Daoy (cell line): ENCODE measurements around the gene BIRC2. TPM values are rescaled to one million over a fixed set of nuclear protein-coding genes. Genes with fewer than 3 reads are reported as not detected.

ENCODE experiments used
- DNase-seq: peaks from one replicate; pipeline ENCODE4 v3.0.0-alpha.2; 2015; ENCODE audit warnings: low read depth
- total RNA-seq: library from RNA; depleted of rRNA; stranded (reverse); fragments of >200 nt; shearing (Covaris generic); gene quantifications from 2 replicates; pipeline ENCODE4 v1.2.3, GENCODE V29; 2014

The BIRC2 gene
- total RNA-seq, 1 experiment from 2014 or later = 73.1 TPM

DNA sequence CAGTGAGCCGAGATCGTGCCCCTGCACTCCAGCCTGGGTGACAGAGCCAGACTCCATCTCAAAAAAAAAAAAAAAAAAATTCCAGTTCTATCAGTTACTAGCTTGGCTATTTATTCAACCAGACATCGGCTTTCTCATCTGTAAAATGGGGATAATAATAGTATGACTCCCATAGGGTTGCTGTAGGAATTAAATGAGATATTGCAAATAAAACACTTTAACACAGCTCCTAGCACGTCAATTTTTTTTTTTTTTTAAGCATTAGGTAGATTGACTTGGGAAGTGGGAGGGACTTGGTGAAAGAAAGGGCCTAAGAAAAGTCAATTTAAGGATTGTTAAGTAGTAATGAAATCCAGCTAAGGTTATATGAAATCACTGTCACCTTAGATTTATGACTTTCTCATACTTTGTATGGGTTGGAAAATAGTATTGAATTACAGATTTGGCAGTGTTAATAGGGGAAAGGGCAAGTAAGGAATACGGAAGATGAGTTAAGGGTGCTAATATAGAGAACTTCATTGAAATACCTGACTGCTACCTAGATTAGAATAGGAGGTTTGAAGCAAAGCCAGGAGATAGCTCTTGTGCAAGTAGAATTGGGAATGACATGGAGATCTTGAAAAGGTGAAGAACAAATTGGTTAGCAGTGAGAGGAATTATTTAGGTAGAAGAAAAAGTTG lies 28.8 kb downstream of the BIRC2 start:
- no peak for DNase-seq

DNA sequence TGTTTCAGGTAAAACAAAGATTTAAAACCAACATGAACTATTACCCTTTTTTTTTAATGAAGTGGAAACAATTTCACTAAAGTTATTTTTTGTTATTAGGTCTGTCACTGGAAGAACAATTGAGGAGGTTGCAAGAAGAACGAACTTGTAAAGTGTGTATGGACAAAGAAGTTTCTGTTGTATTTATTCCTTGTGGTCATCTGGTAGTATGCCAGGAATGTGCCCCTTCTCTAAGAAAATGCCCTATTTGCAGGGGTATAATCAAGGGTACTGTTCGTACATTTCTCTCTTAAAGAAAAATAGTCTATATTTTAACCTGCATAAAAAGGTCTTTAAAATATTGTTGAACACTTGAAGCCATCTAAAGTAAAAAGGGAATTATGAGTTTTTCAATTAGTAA lies 30.9 kb downstream of the BIRC2 start:
- no peak for DNase-seq

DNA sequence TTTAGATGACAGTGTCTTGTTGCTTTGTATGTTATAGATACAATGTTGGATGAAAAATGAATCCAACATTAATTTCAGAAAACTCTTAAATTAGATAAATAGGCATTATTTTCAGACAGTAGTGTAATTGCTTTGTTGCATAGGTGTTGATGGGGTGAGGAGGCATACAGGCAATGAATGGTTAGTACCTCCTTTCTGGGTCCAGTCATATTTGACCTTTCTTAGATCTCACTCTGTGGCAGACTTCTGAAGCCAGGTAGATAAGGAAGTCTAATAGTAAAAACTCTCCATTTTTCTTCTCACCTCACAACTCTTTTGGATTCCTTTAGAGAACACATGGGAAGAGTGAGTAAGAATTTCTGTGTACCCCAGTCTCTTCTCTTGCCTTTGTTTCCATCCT lies 31.8 kb downstream of the BIRC2 start:
- DNase-seq = no peak

DNA sequence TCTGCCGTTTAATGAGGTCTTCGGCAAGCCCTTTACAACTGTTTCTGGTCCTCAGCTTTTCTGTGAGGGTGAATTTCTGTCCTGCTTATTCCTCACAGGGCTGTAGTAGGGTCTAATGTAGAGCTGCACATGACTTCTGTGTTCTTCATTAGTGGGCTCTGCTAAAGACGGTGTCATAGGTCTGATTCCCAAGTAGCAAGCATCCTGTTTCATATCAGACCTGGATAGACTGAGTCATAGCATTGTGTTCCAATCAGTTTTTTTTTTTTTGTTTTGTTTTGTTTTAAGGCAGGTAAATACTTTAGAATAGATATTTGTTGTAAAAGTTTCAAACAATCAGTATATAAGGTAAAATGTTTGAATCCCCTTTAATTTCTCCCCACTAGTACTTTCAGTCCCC lies 35.4 kb downstream of the BIRC2 start:
- DNase-seq = no peak

DNA sequence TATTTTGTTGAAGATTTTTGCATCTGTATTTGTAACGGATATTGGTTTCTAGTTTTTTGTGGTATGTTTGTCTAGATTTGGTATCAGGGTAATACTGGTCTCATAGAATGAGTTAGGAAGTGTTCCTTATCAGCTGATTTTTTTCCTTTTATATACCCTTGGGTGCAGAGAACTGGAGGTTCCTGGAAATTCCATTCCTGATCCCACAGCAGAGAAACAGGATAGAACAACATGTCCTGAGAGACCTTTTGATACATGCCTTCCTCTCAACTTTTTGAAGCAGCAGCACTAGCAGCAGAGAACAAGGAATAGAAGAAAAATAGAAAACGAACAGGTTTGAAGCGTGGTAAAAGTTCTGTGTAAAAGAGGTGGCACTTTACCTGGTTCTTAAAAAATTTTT lies 36.8 kb downstream of the BIRC2 start:
- no peak for DNase-seq

DNA sequence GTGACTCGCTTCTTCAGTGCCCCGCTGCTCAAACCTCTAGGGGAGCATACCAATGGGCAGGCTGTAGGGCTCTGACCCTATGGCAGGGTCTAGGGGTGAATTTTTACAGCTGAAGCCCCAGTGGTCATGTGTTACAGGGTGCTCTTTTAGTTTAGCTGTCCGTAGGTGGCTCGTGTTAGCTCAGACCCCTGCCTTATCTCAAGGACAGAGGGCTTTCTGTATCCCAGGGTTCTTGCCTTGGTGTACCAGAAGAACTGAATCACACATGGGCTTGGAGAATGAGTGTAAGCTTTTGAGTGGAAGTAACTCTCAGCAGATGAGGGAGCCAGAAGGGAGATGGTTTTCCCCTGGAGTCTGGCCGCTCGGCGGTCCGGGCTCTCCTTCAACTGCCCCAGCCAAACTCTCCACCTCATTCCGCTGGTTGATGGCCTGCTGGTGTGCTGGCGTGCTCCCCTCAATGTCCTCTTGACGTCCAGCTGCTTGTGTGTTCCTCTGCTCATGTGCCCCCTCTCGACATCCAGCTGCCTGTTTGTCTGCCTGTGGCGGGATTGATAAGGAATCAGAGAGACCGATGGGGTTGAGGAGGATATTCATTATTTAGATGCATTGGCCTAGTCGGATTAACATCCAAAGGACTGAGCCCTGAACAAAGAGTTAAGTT lies 37.5 kb downstream of the BIRC2 start:
- DNase-seq = no peak

DNA sequence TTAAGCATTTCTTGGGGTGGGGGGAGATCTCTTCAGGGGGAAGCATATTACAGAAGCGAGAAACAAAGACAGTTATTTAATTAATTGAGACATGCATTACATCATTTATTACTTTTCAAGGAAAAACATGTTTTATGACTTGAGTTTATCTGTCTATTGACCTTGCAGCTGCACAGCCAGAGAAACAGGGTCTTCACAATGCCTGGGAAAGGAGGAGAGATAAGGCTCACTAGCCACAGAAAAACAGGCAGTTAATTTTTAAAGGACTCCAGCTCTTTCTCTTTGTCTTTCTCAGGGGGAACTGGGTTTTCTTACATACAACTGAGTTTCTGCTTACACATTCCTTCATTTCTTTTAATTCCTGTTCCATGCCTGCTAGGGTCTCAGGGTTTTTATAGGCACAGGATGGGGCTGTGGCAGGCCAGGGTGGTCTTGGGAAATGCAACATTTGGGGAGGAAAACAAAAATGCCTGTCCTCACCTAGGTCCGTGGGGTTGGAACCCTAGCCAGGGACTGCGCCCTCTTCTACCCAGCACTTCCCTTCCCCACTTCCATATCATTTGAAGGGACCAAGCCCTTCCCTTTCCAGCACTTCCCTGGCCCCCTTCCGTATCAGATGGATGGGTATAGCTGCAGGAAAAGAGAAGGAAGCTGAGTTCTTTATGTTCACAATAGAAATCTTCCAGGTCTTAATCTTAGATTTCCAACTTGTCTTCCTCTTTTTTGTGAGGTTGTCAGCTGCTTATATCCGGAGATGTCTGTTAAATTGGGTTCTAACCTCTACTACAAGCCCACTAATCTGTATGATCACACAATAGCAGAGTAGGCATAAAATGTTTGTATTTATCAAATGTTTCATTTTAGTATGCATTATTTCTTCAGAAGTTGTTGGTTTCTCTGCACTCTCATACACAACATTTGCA lies 38.3 kb downstream of the BIRC2 start:
- no peak for DNase-seq

DNA sequence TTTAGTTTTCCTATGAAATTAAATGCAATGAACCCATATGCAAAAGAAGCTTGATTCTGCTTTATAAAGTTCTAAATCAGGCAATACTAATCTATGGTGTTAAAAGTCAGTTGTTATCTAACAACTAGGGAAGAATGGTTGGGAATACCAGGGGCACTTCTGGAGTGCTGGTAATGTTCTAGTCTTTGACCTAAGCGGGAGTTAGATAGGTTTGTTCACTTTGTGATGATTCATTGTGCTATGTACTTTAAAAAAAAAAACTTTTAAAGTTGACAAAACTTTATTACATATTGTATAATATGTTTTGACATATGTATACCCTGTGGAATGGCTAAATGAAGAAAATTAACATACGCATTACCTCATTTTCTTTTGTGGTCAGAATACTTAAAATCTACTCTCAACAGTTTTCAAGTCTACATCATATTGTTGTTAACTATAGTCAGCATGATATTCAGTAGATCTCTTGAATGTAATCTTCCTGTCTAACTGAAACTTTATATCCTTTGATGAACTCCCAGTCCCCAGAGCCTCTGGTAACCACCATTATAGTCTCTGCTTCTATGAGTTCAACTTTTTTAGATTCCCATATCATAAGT lies 39.2 kb downstream of the BIRC2 start:
- DNase-seq = no peak

DNA sequence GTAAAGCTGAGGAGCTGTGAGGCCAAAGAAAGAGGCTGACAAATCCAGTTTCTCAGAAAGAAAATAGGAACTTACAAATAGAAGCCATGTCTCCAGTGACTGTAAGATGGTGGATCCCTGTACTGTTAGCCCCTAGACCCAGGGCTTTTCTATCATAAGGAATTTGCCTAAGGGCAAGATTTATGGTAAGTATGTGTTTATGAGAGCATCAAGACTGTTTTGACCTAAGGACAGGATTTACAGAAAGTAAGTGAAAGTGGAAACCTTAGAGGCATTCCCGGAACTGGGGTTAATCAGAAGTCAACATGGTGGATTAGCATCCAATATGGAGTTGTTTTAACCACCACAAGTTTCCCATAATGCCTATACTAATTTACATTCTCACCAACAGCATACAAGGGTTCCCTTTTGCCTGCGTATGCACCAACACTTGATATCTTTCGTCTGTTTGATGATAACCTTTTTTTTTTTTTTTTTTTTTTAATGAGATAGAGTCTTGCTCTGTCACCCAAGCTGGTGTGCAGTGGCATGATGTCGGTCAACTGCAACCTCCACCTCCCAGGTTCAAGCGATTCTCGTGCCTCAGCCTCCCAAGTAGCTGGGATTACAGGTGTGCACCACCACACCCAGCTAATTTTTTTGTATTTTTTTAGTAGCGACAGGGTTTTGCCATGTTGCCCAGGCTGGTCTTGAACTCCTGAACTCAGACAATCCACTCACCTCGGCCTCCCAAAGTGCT lies 40.2 kb downstream of the BIRC2 start:
- no peak for DNase-seq

DNA sequence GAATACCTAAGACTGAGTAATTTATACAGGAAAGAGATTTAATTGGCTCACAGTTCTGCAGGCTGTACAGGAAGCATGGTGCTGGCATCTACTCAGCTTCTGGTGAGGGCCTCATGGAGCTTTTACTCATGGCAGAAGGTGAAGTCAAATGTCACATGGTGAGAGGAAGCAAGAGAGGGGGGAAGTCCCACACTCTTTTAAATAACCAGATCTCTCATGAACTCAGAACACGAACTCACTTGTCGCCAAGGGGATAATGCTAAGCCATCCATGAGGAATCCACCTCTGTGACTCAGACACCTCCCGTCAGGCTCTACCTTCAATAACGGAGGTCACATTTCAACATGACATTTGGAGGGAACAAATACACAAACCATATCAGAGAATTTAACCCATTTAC lies 42.2 kb downstream of the BIRC2 start:
- no peak for DNase-seq

DNA sequence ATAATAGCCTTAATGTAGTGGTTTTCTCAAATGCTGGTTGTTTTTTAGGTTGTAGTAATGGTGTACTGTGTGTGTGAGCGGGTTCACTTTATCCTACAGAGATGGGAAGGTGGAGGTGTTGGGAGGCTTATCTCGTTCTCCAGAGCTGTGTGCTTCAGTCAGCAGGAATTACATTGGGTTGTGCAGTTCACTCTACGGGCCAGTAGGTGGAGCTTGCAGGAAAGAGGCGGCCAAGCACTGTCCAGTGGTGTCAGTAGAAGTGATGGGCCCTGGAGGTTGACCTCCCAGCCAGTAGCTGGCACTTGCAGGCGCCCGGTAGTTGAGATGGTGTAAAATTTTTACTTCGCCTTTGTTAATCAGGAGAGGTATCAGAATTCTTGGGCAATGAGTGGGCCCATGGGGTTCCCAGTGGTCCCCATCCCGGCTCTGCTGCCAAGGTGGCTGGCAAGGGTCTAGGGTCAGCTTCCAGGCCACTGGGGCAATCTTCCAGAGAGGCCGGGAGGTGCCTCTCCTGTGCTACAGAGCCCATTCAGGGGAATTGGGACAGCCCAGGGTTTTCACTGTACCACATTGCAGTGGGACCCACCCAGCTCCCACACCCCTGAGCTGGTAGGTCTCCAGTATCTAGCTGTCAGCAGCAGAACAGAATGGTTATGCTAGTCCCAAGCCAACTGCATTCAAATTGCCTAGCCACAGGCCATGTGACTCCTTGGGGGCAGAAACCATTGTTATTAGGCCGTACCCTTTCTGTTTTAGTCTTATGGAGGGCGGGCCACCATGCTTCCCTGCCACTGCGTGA lies 43.9 kb downstream of the BIRC2 start:
- peak; percentile 53 for DNase-seq

DNA sequence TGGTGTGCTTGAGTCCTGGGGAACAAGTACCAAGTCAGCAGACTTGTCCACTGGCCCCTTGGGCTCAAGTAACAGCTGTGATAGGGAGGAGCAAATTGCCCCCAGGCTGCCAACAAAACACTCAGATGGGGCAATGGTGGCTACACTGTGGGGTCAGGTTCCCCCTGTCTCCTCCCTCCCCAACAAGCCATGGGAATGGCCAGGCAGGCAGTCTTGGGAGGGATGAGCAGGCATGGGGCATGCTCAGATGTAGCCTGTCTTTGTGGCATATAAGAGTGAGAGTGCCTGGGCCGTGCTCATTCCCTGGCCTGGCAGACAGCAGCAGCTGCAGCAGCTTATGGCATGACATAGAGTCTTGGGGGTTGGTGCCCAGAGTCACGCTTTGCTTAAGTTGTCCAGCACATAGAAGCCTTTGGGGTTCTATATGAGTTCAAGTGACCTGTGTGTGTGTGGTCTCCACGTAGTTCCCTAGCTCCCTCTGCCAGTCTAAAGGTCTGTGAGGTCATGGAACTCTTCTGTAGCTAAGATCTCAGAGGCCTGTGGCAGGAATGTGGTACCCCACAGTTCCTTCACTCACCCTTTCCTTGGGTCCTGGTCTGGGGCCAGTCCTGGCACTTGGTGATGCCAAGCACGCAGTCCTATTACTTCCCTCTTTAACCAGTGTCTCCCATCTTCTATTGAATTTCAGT lies 44.7 kb downstream of the BIRC2 start:
- DNase-seq = no peak

DNA sequence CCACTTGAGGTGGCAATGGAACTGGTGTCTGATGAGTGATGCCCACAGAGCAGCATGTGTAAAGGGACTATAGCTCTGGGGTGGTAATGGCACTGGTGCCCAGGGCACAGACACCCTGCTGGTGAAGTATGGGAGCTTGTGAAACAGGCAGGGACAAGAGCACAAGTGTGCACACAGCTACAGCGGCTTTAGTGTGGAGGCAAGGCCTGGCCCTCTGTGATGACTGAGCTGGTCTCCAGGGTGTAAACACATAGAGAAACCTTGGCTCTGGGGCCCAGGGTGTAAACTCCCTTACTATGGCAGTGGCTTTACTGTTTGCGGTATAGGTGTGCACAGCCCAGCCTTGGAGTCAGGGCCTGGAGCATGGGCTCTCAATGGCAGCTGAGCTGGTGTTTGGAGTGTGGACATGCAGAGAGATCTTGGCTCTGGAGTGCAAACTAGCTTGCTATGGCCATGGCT lies 46.3 kb downstream of the BIRC2 start:
- no peak for DNase-seq

DNA sequence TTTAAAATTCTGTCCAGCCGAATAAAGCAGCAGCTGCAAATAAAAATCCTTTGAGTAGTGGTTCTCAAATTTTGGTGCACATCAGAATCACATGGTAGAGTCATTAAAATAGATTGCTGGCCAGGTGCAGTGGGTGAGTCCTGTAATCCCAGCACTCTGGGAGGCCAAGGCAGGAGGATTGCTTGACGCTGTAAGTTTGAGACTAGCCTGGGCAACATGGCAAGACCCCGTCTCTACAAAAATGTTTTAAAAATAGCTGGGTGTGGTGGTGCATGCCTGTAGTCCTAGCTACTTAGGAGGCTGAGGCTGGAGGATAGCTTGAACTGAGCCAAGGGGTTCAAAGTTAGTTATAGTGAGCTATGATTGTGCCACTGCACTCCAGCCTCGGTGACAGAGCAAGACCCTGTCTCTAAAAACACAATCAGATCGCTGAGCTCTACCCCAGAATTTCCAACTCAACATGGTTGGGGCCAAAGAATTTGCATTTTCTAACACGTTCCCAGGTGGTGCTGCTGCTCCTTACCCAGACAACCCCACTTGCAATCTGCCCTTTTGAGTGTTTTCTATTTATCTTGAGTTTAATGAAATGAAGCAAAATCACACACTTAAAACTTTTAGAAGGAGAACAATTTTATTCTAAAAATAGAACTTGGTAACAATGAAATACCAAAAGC lies 48.8 kb downstream of the BIRC2 start:
- DNase-seq = no peak

DNA sequence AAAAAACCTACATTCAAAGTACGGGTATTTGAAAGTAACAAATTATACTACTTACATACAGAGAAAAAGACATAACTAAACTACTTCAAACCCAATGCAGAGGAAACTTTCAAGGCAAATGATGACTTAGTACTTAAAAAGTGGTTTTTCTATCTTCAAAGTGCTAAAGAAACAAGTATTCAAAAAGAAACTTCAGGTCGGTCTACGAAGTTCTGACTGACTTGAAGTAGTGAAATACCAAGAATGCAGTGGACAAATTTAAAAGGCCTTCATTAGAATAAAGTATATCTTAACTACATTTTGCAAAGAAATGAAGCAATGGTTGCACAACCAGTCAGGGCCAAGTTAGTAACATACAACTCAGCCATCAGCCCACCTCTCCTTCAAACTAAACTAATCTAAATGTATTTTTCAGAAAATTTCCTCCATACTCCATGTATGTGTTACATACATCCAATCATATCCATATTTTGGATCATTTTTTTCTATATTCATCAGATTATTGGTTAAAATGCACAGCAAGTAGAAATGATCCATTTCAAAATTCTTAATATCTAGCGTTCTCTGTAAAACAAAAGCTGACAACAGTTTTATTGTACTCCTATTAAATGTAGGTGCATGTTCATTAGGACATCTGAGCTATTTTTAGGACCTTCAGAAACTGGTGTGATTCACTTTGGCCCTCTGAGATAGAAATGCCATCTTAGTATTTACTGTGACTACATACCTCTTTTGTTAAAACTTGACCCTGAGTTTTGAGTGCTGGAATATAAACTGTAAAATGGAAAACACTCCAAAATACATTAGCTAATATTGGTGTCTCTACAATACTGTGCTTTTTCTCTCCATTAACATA lies 49.9 kb downstream of the BIRC2 start:
- DNase-seq = no peak

DNA sequence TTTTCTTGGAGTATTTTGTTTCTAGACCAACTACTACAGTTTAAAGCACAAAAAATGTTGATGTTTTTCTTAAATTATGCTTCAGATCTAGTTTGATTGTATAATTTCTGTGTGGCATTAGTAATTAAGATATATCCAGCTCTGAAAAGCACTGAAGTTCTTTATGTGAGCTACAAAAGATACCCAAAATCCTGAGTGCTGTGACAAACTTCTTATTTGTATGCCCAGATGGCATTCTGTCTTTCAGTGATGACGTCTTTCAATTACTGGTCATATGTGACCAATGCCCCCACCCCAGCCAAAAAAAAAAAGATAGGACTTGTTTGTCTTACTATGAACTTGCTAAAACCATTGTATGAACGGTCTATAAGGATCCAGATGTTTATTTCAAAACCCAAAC lies 51.3 kb downstream of the BIRC2 start:
- no peak for DNase-seq

DNA sequence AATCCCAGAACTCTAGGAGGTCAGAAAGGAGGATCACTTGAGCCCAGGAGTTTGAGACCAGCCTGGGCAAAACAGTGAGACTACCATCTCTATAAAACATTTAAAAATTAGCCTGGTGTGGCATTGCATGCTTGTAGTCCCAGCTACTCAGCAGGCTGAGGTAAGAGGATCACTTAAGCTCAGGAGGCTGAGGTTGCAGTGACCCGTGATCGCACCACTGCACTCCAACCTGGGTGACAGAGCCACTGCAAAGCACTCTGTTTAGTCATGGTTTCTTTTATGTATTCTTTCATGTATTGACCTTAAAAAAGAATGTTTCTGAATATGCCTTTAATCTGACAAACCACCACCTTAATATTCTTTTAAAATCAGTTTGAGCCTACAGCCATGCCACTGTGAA lies 52.2 kb downstream of the BIRC2 start:
- no peak for DNase-seq

DNA sequence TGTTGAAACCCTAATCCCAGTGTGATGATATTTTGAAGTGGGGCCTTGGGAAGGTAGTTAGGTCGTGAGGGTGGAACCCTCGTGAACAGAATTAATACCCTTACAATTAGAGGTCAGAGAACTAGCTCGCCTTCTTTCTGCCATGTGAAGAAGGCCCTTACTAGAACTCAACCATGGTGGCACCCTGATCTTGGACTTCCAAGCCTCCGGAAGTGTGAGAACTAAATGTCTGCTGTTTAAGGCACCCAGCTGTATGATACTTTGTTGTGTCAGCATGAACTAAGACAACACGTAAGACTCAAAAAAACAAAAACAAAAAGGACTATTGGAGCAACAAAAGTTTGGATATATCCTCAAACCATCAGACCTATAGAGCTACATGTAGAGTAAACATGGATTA lies 53.6 kb downstream of the BIRC2 start:
- DNase-seq = no peak

DNA sequence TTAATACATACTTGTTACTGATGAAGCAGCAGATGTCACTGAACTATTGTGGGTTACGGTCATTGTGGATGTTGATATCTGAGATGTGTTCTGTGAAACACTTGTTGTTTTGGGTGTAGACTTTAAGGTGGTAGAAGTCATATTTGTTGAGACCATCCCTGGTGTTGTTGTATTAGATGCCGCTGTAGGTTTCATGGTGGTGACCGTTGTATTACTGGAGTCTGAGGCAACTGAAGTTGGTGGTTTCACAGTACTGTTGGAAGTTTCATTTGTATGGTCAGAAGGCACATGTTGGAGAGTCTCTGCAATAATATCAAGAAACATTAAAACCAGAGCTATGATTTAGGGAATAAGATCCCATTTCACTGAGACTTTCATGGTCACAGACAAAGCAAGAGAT lies 54.9 kb downstream of the BIRC2 start:
- DNase-seq = no peak
